ENCODE measurements around the gene TPM3.
A peak's percentile ranks its signal among the peaks of the same experiment; 100 is the strongest.
"Not testable (repeated sequence)": the region's sequence is repeated elsewhere in the genome, so short reads cannot be mapped to it uniquely, and the experiment has no call there.

Gene TPM3

DNA sequence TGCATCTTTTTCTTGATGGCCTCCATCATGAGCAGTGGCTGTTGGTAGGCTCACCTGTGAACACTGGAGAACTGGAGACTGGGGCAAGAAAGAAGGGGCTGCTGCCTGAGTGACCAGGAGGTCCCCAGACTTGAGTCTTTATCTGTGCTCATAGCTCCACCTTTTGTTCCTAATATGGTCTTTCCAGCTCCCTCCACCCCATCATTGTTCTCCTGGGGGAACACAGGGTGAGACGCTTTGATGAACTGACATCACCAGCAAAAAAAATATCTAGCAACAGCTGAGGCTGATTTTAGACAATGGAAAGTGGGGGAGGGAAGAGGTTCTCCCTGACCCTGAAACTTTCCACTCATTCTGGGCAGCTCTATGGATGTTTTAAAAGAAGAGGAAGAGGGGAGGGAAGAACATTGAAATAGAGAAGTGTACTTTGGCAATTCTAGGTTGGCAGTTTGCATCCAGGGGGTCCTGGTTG is at the start of gene TPM3:
TPM3 (minus strand) TSS at position 111 of the 472 bp plus-strand sequence; CDS start at position 29, 82 bp downstream.
- no peak for DNase-seq (ENCODE audit: low read depth in 2 of 2)

- no peak for DNase-seq (ENCODE audit: low read depth in 2 of 2)
These were observed 48.5 kb upstream of the TPM3 start for GRCh38 chr1:154240294-154240833.

DNA sequence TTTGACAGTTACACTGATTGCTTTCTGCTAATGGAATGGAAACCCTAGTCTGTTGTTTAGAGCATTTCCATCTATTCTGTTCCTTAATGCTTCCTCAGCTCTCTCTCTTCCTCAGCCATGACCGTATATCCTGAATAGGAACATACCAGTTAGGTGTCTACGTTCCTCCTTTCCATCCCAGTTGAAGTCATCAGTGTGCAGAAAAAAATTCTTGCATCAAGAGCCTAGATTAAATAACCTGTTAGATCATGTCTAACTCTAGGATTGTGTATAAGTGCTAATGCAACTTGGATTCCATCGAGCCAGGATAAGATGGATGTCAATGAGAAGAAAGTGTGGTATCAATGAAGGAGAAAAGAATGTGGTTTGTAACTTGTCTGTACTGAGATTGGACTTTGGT is 47.6 kb upstream of the TPM3 start:
- DNase-seq (ENCODE audit: low read depth in 2 of 2), result no peak

DNA sequence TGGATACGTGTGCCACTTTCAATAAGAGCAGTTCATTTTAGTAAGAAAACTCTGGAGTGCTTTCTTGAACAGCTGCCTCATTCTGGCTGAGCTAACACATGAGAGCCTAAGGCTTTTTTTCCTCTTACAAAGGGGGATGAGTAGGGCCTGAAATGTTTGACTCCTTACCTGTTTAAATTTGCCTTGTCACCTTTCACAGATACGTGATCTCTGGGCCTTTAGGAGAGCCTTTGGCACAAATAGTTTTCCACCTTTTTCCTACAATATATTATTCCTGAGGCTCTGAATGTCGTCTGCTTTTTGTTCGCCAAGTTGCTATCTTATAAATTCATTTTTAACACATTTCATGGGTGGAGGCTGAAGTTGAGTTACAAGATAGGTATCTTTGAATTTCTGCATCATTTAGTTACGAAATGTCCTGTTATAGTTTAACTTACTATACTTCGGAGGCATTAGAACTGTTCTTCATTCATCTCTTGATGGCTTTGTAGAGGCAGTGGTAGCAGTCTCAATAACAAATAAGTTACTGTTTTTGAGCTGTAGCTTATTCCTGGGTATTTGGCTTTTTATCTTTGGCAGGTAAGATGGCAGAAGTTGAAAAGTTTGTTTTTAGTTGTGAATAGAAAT is 46.1 kb upstream of the TPM3 start:
- no peak for DNase-seq (ENCODE audit: low read depth in 2 of 2)

DNA sequence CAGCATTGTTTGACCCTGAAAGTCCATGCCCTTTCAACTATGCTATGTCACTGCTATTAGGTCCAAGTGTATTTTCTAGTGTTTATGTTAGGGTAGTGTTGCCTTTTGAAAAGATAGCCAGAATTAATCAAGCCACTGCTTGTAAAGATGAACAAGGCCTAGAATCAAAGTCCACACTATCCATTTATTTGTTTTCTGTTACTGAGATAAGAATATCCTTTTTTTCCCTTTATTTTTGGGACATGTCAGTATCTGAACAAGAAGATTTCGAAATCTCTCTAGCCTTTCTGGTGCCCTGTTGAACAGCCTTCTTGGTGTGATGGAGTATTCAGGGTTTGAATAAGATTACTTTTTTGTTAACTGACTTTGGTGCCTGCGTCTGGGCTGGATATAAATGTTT is 45.5 kb upstream of the TPM3 start:
- no peak for DNase-seq (ENCODE audit: low read depth in 2 of 2)

GRCh38 chr1:154236855-154237254 is 45.0 kb upstream of the TPM3 start:
- no peak for DNase-seq (ENCODE audit: low read depth in 2 of 2)

GRCh38 chr1:154233127-154233526 is 41.2 kb upstream of the TPM3 start:
- DNase-seq (ENCODE audit: low read depth in 2 of 2), result not testable (repeated sequence)

GRCh38 chr1:154231112-154231511 is 39.2 kb upstream of the TPM3 start:
- not testable (repeated sequence) for DNase-seq (ENCODE audit: low read depth in 2 of 2)

GRCh38 chr1:154225370-154225769 is 33.5 kb upstream of the TPM3 start:
- DNase-seq (ENCODE audit: low read depth in 2 of 2), result no peak

- DNase-seq (ENCODE audit: low read depth in 2 of 2), result no peak
These were observed 31.7 kb upstream of the TPM3 start for GRCh38 chr1:154223621-154224020.

GRCh38 chr1:154222918-154223317 is 31.0 kb upstream of the TPM3 start:
- DNase-seq (ENCODE audit: low read depth in 2 of 2), result no peak

DNA sequence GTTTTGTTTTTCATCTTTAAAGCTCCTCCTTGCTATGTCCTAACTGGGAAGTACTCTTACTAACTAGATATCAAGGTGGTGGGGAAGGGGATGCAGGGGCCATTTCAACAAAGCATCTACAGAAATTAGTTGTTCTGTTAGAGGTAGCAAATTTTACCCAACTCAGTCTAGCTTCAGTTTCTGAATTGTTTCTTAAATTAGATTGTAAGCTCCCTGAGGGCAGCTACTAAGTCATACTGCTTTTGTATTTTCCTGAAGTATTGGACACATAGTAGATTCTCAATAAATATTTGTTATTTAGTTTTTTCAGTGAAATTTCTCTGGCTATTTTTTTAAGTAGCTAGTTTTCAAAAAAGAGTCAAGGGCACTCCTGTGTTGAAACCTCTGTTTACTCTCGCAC is 30.6 kb upstream of the TPM3 start:
- no peak for DNase-seq (ENCODE audit: low read depth in 2 of 2)

DNA sequence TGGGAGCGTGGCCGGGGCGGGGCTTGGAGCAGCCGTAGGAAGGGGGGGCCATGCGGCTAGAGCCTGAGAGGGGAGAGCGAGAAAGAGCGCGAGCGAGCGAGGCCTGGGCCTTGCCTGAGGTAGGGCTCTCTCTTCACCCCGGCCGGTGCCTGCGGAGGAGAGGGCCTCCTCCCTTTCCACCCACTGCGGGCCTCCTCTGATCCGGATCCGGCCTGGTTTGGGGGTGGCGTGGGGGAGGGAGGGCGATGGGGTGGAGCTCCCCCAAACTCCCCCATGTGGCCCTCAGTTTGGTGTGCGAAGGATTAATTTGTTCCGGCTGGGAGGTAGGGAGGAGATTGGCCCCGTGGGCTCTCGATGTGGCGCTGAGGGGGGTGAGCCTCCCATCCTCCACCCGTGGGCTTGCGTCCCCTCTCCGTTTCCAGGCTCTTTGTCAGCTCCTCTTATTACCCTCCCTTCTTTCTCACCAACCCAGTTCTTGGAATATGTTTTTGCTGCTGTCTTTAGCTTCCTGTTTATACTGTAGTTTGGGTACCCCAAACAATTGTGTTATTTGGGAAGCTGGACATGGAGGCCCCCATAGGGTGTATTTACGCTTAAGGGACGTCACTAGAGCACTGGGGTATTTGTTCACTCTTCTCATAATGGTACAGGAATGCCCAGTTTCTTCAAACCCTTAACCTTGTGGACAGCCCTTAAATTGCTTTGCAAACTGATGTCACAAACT is 29.5 kb upstream of the TPM3 start:
- DNase-seq (ENCODE audit: low read depth in 2 of 2), result peak; percentile 37 to 43

- DNase-seq (ENCODE audit: low read depth in 2 of 2), result no peak
These were observed 29.0 kb upstream of the TPM3 start for GRCh38 chr1:154220970-154221277.

- DNase-seq (ENCODE audit: low read depth in 2 of 2), result peak; percentile 94 to 97
These were observed 28.4 kb upstream of the TPM3 start, which contains the start of gene UBAP2L for GRCh38 chr1:154220071-154220969. TSS of gene UBAP2L (plus strand) at chr1:154220955. CDS start at chr1:154225124, 4,169 bp downstream.

DNA sequence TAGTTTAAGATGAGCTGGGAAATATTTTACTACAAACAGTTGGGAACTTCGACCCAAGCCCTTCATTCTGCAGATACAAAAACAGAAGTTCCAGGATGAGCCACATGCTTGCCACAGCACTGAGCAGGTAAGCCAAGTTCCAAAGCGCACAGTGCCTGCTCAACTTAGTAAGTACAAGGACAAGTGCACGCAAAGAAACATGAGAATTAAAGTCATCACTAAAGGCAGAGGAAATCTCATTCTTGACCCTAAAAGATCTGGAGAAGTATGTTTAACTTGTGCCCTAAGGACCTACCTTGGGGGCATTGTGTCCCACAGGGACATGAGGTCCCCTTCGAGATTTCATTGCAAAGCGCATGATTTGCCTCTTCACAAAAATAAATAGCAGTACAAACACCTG is 27.6 kb upstream of the TPM3 start:
- DNase-seq (ENCODE audit: low read depth in 2 of 2), result no peak

DNA sequence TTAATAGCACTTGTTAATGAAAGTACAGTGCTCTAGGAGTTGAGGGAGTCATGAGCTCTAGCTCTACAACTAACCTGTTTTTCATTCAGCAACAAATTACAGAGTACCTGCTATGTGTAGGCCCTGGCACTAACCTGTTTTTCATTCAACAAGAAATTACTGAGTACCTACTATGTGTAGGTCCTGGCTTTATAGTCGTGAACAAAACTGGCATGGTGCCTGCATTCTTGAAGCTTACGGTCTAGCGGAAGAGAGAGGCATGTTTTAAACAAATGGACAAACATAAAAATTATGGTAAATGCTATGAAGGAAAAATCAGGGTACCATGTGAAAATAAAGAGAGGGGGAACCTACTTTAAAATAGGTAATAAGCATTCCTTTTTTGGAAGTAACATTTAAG is 26.6 kb upstream of the TPM3 start:
- no peak for DNase-seq (ENCODE audit: low read depth in 2 of 2)

- DNase-seq (ENCODE audit: low read depth in 2 of 2), result no peak
These were observed 21.4 kb upstream of the TPM3 start for GRCh38 chr1:154213274-154213673.

DNA sequence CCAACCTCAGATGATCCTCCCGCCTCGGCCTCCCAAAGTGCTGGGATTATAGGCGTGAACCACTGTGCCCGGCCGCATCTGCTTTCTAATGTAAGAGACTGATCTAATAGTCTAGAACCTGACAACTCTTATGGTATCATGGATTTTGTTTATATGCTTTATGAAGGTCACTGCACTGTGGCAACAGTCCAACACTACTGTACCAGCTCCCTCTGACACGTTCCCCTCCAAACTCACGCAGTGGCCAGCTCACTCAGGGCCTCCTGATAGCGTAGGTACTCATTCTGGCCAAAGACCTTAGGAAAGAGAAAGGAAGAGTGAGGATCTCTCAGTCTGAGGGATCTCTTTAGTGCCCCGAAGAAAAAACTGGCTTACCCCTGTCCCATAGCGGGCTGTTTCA is 20.2 kb upstream of the TPM3 start:
- no peak for DNase-seq (ENCODE audit: low read depth in 2 of 2)

DNA sequence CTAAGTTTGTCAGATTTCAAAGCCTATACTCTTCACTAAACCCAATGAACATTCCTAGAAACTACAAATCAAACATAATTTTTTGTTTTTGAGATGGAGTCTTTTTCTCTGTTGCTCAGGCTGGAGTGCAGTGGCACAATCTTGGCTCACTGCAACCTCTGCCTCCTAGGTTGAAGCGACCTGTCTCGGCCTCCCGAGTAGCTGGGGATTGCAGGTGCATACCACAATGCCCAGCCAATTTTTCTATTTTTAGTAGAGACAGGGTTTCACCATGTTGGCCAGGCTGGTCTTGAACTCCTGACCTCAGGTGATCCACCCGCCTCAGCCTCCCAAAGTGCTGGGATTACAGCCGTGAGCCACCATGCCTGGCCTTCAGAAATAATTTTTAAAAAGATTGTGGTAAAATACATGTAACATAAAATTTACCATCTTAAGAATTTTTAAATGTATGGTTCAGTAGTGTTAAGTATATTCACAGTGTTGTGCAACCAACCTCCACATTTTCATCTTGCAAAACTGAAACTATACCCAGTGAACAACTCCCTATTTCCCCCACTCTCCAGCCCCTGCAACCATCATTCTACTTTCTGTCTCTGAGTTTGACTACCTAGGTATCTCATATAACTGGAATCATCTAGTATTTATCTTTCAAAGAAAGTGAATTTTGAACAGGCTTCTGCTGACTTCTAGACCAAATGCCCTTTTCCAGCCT is 16.9 kb upstream of the TPM3 start:
- DNase-seq (ENCODE audit: low read depth in 2 of 2), result no peak

DNA sequence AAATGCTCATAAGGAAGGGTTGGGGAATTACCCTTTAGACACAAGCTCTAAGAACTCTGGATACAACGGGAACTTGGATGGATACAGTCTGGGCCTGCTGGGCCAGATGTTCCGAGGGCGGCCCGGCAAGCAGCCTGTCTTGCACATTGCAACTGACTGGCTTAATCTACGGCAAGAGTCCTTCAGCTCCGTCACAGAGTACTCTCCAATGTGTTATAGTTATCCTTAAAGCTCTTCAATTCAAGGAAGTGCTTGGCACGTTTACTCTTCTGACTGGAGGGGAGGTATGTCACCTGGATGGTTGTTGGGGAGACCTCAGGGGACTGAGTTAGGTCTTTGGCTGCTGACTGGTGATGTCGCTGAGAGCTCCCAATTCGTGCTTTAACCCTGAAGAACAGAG is 15.4 kb upstream of the TPM3 start:
- DNase-seq (ENCODE audit: low read depth in 2 of 2), result no peak

DNA sequence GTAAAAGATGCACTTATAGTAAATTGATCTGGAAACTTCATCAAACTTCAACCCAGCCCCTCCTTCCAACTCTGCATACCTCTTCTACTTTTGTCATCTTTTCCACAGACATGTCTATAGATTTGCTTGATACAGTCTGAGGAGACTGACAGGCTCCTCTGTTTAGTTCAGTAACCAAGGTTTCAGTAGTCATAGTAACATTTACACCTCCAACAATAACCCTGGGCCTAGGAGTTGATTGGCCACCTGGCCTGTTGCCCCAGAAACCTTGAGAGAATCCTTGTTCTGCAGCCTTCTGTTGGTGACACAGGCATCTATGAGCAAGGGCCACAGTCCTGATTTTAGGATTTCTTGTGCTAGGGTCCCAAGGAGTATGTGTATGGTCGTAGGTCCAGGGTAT is 14.3 kb upstream of the TPM3 start, which contains the start of gene CFAP141:
CFAP141 (minus strand) TSS at position 138 of the 400 bp plus-strand sequence; CDS start at position 112, 26 bp downstream.
- DNase-seq (ENCODE audit: low read depth in 2 of 2), result no peak
